ENCODE measurements around the gene KRTAP5-1. TPM values are rescaled to one million over a fixed set of nuclear protein-coding genes. Genes with fewer than 3 reads are reported as not detected.

Gene KRTAP5-1
- total and polyA plus RNA-seq, 8 donors: 0.21 TPM; not detected in 7

- DNase-seq (peak in 2 of 4 donors; percentile 64 to 90), ATAC-seq (peak; percentile 66)
- intact Hi-C loops (cut with DNase I): no loop called here
- Histone ChIP-seq H3K4me1 (peaks cover 8 to 34% of the 10 kb centered on the region in 2 donors), H3K36me3 (no peaks in the 10 kb centered on the region), H3K4me3 (peak overlapping the region; percentile 44 to 53), H3K27me3 (peaks cover 3 to 66% of the 10 kb centered on the region in 2 donors), H3K9me3 (peaks cover 0 to 3% of the 10 kb centered on the region in 2 donors), H3K27ac (peak overlapping the region; percentile 61 to 83)
- peak; percentile 80 to 85 for TF ChIP-seq CTCF (IDR thresholded peaks at IDR 0.05)
These were observed 10.7 kb downstream of the KRTAP5-1 start for GRCh38 chr11:1574238-1574932.

- Histone ChIP-seq H3K4me3 (peak overlapping the region; percentile 44 to 53), H3K27ac (peak overlapping the region; percentile 61 to 83)
These were observed 11.2 kb downstream of the KRTAP5-1 start for GRCh38 chr11:1573903-1574237.

GRCh38 chr11:1573077-1573902, 11.8 kb downstream of the KRTAP5-1 start:
- Histone ChIP-seq H3K4me1 (peaks cover 8 to 34% of the 10 kb centered on the region in 2 donors), H3K36me3 (no peaks in the 10 kb centered on the region), H3K9me3 (no peaks in the 10 kb centered on the region), H3K27me3 (peaks cover 3 to 75% of the 10 kb centered on the region in 2 donors), H3K4me3 (peak overlapping the region; percentile 44 to 53), H3K27ac (peak overlapping the region; percentile 53 to 83)
- DNase-seq (peak in 1 of 4 donors; percentile 74), ATAC-seq (peak; percentile 52)
- intact Hi-C loops (cut with DNase I): no loop called here
- TF ChIP-seq CTCF (IDR thresholded peaks at IDR 0.05): no peak

More at GRCh38 chr11:1573903-1574237, 11.2 kb downstream of the KRTAP5-1 start:
- intact Hi-C loops (cut with DNase I): no loop called here
- Histone ChIP-seq H3K27me3 (peaks cover 3 to 71% of the 10 kb centered on the region in 2 donors), H3K9me3 (peaks cover 0 to 3% of the 10 kb centered on the region in 2 donors), H3K4me1 (peaks cover 8 to 34% of the 10 kb centered on the region in 2 donors), H3K36me3 (no peaks in the 10 kb centered on the region)
- no peak for TF ChIP-seq CTCF (IDR thresholded peaks at IDR 0.05)
- DNase-seq: peak in 2 of 4 donors; percentile 79 to 84
- ATAC-seq: peak; percentile 84

- intact Hi-C loops (cut with DNase I): no loop called here
- Histone ChIP-seq H3K4me3 (peak within 1 kb of the TSS; percentile 48 to 53), H3K27me3 (peaks cover 3 to 81% of the 10 kb centered on the region in 2 donors), H3K4me1 (peaks cover 8 to 34% of the 10 kb centered on the region in 2 donors), H3K27ac (peak within 1 kb of the TSS; percentile 53 to 83), H3K36me3 (no peaks in the 10 kb centered on the region), H3K9me3 (no peaks in the 10 kb centered on the region)
- ATAC-seq (peak; percentile 45), DNase-seq (peak in 3 of 4 donors; percentile 88 to 90 (median 88))
- TF ChIP-seq CTCF (IDR thresholded peaks at IDR 0.05): no peak
These were observed 12.6 kb downstream of the KRTAP5-1 start, which contains the start of gene DUSP8 for GRCh38 chr11:1572197-1573076. TSS of gene DUSP8 (minus strand) at chr11:1572271. CDS start at chr11:1565826, 6,445 bp downstream.

Data from left lung (tissue), 10 donors.